Hepatocyte (in vitro differentiated cells): ENCODE data around the gene INSIG1.

ENCODE experiments used
- EZH2 ChIP-seq: fragments of 200-600 bp; sonication (generic); IDR thresholded peaks from 2 replicates; pipeline ENCODE4 v1.6.1; 2016; ENCODE audit warnings: antibody characterized with exemption, mild to moderate bottlenecking, borderline replicate concordance
- EZH2phosphoT487 ChIP-seq: fragments of 200-600 bp; sonication (generic); IDR thresholded peaks from one replicate; pipeline ENCODE4 v1.6.1; 2018; ENCODE audit warnings: antibody characterized with exemption, mild to moderate bottlenecking, low read depth, moderate library complexity; ENCODE audit not compliant: unreplicated experiment, severe bottlenecking
- TF ChIP-seq, protein P1 (sequence below): fragments of 200-600 bp; sonication (generic); IDR thresholded peaks from 2 replicates; pipeline ENCODE4 v1.5.1; 2016; ENCODE audit warnings: antibody characterized with exemption, mild to moderate bottlenecking; ENCODE audit not compliant: poor library complexity

- TF ChIP-seq, protein P1, sequence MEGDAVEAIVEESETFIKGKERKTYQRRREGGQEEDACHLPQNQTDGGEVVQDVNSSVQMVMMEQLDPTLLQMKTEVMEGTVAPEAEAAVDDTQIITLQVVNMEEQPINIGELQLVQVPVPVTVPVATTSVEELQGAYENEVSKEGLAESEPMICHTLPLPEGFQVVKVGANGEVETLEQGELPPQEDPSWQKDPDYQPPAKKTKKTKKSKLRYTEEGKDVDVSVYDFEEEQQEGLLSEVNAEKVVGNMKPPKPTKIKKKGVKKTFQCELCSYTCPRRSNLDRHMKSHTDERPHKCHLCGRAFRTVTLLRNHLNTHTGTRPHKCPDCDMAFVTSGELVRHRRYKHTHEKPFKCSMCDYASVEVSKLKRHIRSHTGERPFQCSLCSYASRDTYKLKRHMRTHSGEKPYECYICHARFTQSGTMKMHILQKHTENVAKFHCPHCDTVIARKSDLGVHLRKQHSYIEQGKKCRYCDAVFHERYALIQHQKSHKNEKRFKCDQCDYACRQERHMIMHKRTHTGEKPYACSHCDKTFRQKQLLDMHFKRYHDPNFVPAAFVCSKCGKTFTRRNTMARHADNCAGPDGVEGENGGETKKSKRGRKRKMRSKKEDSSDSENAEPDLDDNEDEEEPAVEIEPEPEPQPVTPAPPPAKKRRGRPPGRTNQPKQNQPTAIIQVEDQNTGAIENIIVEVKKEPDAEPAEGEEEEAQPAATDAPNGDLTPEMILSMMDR: no peak
- TF ChIP-seq EZH2 (no peak), EZH2phosphoT487 (no peak)
Measured at GRCh38 chr7:155324918-155325235, 27.2 kb downstream of the INSIG1 start.
